Activated CD4-positive, alpha-beta memory T cell treated with anti-CD3 and anti-CD28 coated beads for 36 hours (primary cell): Measurements from ENCODE around the gene ARHGAP33. TPM values are rescaled to one million over a fixed set of nuclear protein-coding genes. Genes with fewer than 3 reads are reported as not detected.

ENCODE experiments used
- CTCF ChIA-PET: fragments of 350-600 bp; sonication (Branson Sonifier 250); formaldehyde crosslinking; loops from one replicate; lab custom pipeline; 2021; ENCODE audit warnings: antibody characterized with exemption, inconsistent platforms; lab: Charles Lee
- POLR2A ChIA-PET: fragments of 350-600 bp; sonication (Branson Sonifier 250); formaldehyde crosslinking; loops from one replicate; lab custom pipeline; 2021; ENCODE audit warnings: antibody characterized with exemption; lab: Charles Lee
- DNase-seq: peaks from one replicate; pipeline ENCODE4 v3.0.0-alpha.2; 2020
- H3K27ac Mint-ChIP-seq: one replicate; pipeline ENCODE4 v1.8.0; 2021; ENCODE audit warnings: mixed read lengths
- H3K27me3 Mint-ChIP-seq: one replicate; pipeline ENCODE4 v1.8.0; 2021; ENCODE audit warnings: mixed read lengths
- H3K36me3 Mint-ChIP-seq: one replicate; pipeline ENCODE4 v1.8.0; 2021; ENCODE audit warnings: mixed read lengths
- H3K4me1 Mint-ChIP-seq: one replicate; pipeline ENCODE4 v1.8.0; 2021; ENCODE audit warnings: low read depth, mixed read lengths
- H3K4me3 Mint-ChIP-seq: one replicate; pipeline ENCODE4 v1.8.0; 2021; ENCODE audit warnings: mild to moderate bottlenecking, mixed read lengths
- H3K9me3 Mint-ChIP-seq: one replicate; pipeline ENCODE4 v1.8.0; 2021; ENCODE audit warnings: mixed read lengths
- intact Hi-C: fragments of 100-400 bp; cut with micrococcal nuclease; formaldehyde crosslinking; loops from one replicate; pipeline ENCODE4 v1.15.1; 2023
- total RNA-seq, 2 experiments: library from RNA; stranded (reverse); gene quantifications; one replicate each; pipeline ENCODE4 v1.2.3, GENCODE V29; 2021

Gene ARHGAP33
- total RNA-seq, 2 experiments from 2014 or later = 35.0 to 39.3 TPM

GRCh38 chr19:35784503-35785338, 9.4 kb downstream of the ARHGAP33 start:
- Mint-ChIP-seq H3K9me3 (no peaks in the 10 kb centered on the region), H3K27ac (no peak overlapping the region), H3K4me3 (no peak overlapping the region), H3K27me3 (no peaks in the 10 kb centered on the region), H3K4me1 (no peaks in the 10 kb centered on the region), H3K36me3 (peaks cover 3% of the 10 kb centered on the region)
- intact Hi-C loops = no loop called here
- ChIA-PET POLR2A (interaction anchor here (0.6 kb wide), 1 partner anchor 330 kb away, joined by 3 read pairs; no protein-coding TSS in a partner anchor), CTCF (no interaction called here)
- no peak for DNase-seq

GRCh38 chr19:35785339-35785627, 9.9 kb downstream of the ARHGAP33 start:
- peaks cover 3% of the 10 kb centered on the region for H3K36me3 Mint-ChIP-seq
- no peaks in the 10 kb centered on the region for H3K9me3 Mint-ChIP-seq
- intact Hi-C loops = no loop called here
- ChIA-PET POLR2A (no interaction called here), CTCF (no interaction called here)
- H3K4me1 Mint-ChIP-seq = no peaks in the 10 kb centered on the region
- H3K4me3 Mint-ChIP-seq = no peak overlapping the region
- H3K27me3 Mint-ChIP-seq = no peaks in the 10 kb centered on the region
- H3K27ac Mint-ChIP-seq = no peak overlapping the region
- no peak for DNase-seq

GRCh38 chr19:35786299-35787160, 11.2 kb downstream of the ARHGAP33 start:
- intact Hi-C loops = no loop called here
- H3K27ac Mint-ChIP-seq = no peak overlapping the region
- no peak for DNase-seq
- H3K4me3 Mint-ChIP-seq = no peak overlapping the region
- H3K9me3 Mint-ChIP-seq = no peaks in the 10 kb centered on the region
- no peaks in the 10 kb centered on the region for H3K4me1 Mint-ChIP-seq
- CTCF ChIA-PET = no interaction called here
- POLR2A ChIA-PET = interaction anchor here (1.0 kb wide), 1 partner anchor 49 kb away, joined by 3 read pairs; no protein-coding TSS in a partner anchor
- H3K36me3 Mint-ChIP-seq = peaks cover 3% of the 10 kb centered on the region
- H3K27me3 Mint-ChIP-seq = no peaks in the 10 kb centered on the region

- H3K27ac Mint-ChIP-seq = no peak overlapping the region
- intact Hi-C loops = no loop called here
- H3K27me3 Mint-ChIP-seq = no peaks in the 10 kb centered on the region
- CTCF ChIA-PET = no interaction called here
- H3K36me3 Mint-ChIP-seq = peaks cover 1% of the 10 kb centered on the region
- no peak for DNase-seq
- H3K4me1 Mint-ChIP-seq = no peaks in the 10 kb centered on the region
- POLR2A ChIA-PET = no interaction called here
- H3K4me3 Mint-ChIP-seq = no peak overlapping the region
- no peaks in the 10 kb centered on the region for H3K9me3 Mint-ChIP-seq
Measured at GRCh38 chr19:35787227-35787799, 11.9 kb downstream of the ARHGAP33 start.

- no peak for DNase-seq
- Mint-ChIP-seq H3K27ac (no peak overlapping the region), H3K4me1 (no peaks in the 10 kb centered on the region), H3K36me3 (no peaks in the 10 kb centered on the region), H3K4me3 (no peak overlapping the region), H3K9me3 (no peaks in the 10 kb centered on the region), H3K27me3 (no peaks in the 10 kb centered on the region)
- POLR2A ChIA-PET = no interaction called here
- intact Hi-C loops = no loop called here
- CTCF ChIA-PET = no interaction called here
Measured at GRCh38 chr19:35788205-35788960, 13.0 kb downstream of the ARHGAP33 start.

- H3K27ac Mint-ChIP-seq = no peak overlapping the region
- no peaks in the 10 kb centered on the region for H3K9me3 Mint-ChIP-seq
Measured at GRCh38 chr19:35789195-35789977, 14.0 kb downstream of the ARHGAP33 start.

GRCh38 chr19:35789978-35790944, 14.9 kb downstream of the ARHGAP33 start:
- Mint-ChIP-seq H3K4me1 (no peaks in the 10 kb centered on the region), H3K4me3 (no peak overlapping the region), H3K36me3 (no peaks in the 10 kb centered on the region), H3K9me3 (no peaks in the 10 kb centered on the region), H3K27ac (no peak overlapping the region), H3K27me3 (no peaks in the 10 kb centered on the region)
- ChIA-PET POLR2A (interaction anchor here (0.5 to 0.6 kb wide), 2 partner anchors 14 to 28 kb away, joined by 3 to 4 read pairs; no protein-coding TSS in a partner anchor), CTCF (no interaction called here)
- intact Hi-C loops = no loop called here
- DNase-seq = no peak

More at GRCh38 chr19:35789195-35789977, 14.0 kb downstream of the ARHGAP33 start:
- ChIA-PET POLR2A (no interaction called here), CTCF (interaction anchor here (0.6 kb wide), 1 partner anchor 23 kb away, joined by 3 read pairs; the partner anchor contains the start of gene PRODH2)
- Mint-ChIP-seq H3K4me3 (no peak overlapping the region), H3K27me3 (no peaks in the 10 kb centered on the region), H3K36me3 (no peaks in the 10 kb centered on the region), H3K4me1 (no peaks in the 10 kb centered on the region)
- intact Hi-C loops = no loop called here
- DNase-seq = no peak

GRCh38 chr19:35790981-35791813, 15.8 kb downstream of the ARHGAP33 start:
- no peaks in the 10 kb centered on the region for H3K9me3 Mint-ChIP-seq
- POLR2A ChIA-PET = no interaction called here
- H3K27me3 Mint-ChIP-seq = peaks cover 5% of the 10 kb centered on the region
- intact Hi-C loops = no loop called here
- H3K4me3 Mint-ChIP-seq = no peak overlapping the region
- no peaks in the 10 kb centered on the region for H3K4me1 Mint-ChIP-seq
- DNase-seq = peak; percentile 36
- no peak overlapping the region for H3K27ac Mint-ChIP-seq
- no peaks in the 10 kb centered on the region for H3K36me3 Mint-ChIP-seq
- CTCF ChIA-PET = no interaction called here

- Mint-ChIP-seq H3K4me1 (no peaks in the 10 kb centered on the region), H3K27me3 (peaks cover 11% of the 10 kb centered on the region), H3K9me3 (no peaks in the 10 kb centered on the region), H3K4me3 (no peak overlapping the region), H3K27ac (no peak overlapping the region), H3K36me3 (no peaks in the 10 kb centered on the region)
- no peak for DNase-seq
- intact Hi-C loops = no loop called here
- ChIA-PET POLR2A (no interaction called here), CTCF (no interaction called here)
Measured at GRCh38 chr19:35791814-35792279, 16.5 kb downstream of the ARHGAP33 start.

- POLR2A ChIA-PET = no interaction called here
- H3K4me1 Mint-ChIP-seq = no peaks in the 10 kb centered on the region
Measured at GRCh38 chr19:35792312-35792711, 16.9 kb downstream of the ARHGAP33 start.

More at GRCh38 chr19:35792312-35792711, 16.9 kb downstream of the ARHGAP33 start:
- intact Hi-C loops = no loop called here
- H3K27ac Mint-ChIP-seq = no peak overlapping the region
- peaks cover 15% of the 10 kb centered on the region for H3K27me3 Mint-ChIP-seq
- no peak for DNase-seq
- no peaks in the 10 kb centered on the region for H3K36me3 Mint-ChIP-seq
- no peaks in the 10 kb centered on the region for H3K9me3 Mint-ChIP-seq
- H3K4me3 Mint-ChIP-seq = no peak overlapping the region
- CTCF ChIA-PET = no interaction called here
